GM10266 (cell line): Measurements from ENCODE around the gene UTS2.

ENCODE experiments used
- DNase-seq: peaks from one replicate; pipeline ENCODE4 v3.0.0; 2012; ENCODE audit errors: extremely low spot score
- TF ChIP-seq, protein P1 (sequence below): IDR thresholded peaks from 2 replicates; pipeline ENCODE4 v1.5.1; 2012; ENCODE audit warnings: mild to moderate bottlenecking, low read depth; ENCODE audit not compliant: control insufficient read depth, insufficient read depth; ENCODE audit errors: missing control alignments

Gene UTS2

DNA sequence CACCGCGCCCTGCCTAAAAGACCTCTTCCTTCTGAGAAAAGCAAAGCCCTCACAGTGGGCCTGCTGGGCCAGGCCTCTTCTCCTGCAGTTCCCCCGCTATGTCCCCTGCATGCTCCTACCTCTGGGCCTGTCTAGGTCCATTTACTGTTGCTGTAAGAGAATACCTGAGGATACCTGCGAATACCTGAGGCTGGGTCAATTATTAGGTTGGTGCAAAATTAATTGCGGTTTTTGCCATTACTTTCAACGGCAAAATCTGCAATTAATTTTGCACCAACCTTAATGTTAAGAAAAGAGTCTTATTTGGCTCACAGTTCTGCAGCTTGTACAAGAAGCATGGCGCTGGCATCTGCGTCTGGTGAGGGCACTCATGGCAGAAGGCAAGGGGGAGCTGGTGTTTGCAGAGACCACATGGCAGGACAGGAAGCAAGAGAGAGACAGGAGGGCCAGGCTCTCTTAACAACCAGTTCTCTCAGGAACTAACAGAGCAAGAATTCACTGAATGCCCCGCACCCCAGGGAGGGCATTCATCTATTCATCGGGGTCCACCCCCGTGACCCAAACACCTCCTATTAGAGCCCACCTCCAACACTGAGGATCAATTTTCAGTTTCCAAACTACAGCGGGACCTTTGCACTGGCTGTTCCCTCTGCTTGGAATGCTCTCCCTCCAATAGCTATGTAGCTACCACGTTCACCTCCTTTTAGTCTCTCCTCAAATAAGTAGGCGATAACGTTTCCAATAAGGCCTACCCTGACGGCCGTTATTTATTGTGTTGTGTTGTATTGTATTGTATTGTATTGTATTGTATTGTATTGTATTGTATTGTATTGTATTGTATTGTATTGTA lies 9.6 kb upstream of the UTS2 start:
- TF ChIP-seq, protein P1, sequence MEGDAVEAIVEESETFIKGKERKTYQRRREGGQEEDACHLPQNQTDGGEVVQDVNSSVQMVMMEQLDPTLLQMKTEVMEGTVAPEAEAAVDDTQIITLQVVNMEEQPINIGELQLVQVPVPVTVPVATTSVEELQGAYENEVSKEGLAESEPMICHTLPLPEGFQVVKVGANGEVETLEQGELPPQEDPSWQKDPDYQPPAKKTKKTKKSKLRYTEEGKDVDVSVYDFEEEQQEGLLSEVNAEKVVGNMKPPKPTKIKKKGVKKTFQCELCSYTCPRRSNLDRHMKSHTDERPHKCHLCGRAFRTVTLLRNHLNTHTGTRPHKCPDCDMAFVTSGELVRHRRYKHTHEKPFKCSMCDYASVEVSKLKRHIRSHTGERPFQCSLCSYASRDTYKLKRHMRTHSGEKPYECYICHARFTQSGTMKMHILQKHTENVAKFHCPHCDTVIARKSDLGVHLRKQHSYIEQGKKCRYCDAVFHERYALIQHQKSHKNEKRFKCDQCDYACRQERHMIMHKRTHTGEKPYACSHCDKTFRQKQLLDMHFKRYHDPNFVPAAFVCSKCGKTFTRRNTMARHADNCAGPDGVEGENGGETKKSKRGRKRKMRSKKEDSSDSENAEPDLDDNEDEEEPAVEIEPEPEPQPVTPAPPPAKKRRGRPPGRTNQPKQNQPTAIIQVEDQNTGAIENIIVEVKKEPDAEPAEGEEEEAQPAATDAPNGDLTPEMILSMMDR: no peak
- DNase-seq: no peak

DNA sequence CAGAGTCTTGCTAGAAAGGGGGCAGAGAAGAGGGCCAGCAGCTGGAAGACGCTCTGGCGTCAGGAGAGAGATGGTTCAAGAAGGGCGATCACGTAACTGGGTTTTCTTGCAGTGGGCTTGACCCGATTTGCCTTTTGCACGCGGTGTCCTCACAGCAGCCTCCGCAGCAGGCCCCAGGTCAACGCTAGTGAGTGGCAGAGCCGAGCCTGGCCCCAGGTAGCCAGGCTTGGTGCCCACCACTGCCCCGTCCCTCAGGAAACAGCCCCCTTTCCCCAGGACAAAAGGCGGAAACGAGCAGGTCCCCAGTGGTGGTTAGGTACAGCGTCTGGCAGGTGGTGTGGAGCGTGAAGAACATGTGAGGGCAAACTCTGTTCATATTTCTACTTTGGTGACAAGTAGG lies 8.6 kb upstream of the UTS2 start:
- no peak for DNase-seq
- TF ChIP-seq, protein P1: no peak

DNA sequence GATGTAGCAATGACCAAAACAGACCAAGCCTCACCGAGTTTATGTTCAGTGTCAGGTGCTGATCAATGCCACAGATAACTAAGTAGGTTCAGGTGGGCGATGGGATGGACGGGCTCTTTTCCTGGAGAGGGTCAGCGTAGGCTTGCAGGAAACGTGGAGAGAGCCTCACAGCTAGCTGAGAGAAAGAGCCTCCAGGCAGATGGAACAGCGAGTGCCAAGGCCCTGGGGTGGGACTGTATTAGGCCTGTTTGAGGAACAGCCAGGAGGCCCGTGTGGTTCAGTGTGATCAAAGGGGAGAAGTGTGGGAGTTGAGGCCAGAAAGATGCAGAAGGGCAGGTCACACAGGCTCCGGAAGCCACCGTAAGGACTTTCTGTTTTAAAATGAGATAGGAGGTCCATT lies 7.3 kb upstream of the UTS2 start:
- TF ChIP-seq, protein P1: no peak

DNA sequence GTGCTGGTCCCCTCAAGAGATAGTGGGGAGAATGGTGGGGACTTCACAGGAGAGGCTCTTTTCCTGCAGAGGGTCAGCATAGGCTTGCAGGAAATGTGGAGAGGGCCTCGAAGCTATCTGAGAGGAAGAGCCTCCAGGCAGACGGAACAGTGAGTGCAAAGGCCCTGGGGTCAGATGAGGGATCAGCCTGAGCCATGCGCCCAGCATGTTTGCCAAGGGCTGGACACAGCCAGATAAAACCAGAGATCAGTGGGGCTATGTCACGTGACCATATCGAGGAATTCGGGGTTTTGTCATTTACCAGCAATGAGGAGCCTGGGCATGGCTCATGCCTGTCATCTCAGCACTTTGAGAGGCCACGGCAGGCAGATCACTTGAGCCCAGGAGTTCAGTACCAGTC lies 6.5 kb upstream of the UTS2 start:
- TF ChIP-seq, protein P1: no peak
- DNase-seq: no peak

More for the DNA sequence above, 7.3 kb upstream of the UTS2 start:
- DNase-seq: no peak

DNA sequence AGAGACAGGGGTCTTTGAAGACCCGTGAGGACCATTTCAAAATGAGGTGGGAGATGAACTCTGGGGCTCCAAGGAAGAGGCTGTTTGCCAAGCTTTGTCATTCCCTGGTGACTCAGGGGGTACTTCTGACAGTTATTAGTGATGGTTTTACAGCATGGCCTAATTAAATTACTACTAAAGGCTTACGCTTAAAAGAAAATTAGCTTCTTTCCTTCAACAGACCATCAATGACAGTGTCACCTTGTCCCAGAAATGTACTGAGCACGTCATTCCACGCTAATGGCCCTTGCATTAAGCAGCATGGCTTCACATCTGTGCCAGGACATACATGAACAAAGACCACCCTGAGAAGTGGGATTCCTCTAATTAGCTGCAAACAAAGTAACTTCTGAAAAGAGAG lies 5.1 kb upstream of the UTS2 start:
- TF ChIP-seq, protein P1: no peak
- no peak for DNase-seq

DNA sequence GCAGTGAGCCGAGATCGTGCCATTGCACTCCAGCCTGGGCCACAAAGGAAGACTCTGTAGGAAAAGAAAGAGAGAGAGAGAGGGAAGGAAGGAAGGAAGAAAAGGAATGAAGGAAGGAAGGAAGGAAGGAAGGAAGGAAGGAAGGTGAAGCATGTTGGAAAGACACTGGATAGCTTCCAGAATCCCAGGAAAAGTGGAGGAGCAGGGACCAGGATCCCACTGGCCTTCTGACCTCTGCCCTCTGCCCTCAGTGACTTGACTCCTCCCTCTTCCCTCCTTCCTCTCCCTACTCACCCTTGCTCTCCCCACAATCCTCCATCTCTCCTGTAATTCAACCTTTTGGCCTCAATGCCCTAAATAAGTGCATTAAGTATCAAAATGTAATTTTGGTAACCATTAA lies 4.1 kb upstream of the UTS2 start:
- no peak for DNase-seq
- TF ChIP-seq, protein P1: no peak

DNA sequence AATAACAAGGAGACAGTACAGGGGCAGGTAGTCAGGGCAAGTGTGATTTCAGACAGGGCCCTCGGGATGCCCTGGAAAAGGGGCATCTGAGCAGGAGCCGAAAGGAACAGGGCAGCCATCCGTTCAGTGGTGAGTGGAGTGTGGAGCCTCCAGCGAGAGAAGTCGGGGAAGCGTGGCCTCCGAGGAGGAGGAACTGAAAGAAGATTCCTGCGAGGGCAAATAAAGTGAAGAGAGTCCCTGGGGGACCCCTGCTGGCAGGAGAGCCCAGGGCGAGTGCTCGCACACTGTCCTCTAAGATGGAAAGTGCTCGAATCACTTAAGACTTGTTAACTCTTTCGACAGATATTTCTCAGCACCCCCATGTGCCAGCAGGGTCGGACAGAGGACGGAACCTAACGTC lies 3.5 kb upstream of the UTS2 start:
- TF ChIP-seq, protein P1: no peak
- DNase-seq: no peak
